ENCODE data around the gene VPS54. TPM values are rescaled to one million over a fixed set of nuclear protein-coding genes. Genes with fewer than 3 reads are reported as not detected.

Gene VPS54
- total RNA-seq, 2 donors from 2014 or later, result 17.8 to 22.8 TPM

DNA sequence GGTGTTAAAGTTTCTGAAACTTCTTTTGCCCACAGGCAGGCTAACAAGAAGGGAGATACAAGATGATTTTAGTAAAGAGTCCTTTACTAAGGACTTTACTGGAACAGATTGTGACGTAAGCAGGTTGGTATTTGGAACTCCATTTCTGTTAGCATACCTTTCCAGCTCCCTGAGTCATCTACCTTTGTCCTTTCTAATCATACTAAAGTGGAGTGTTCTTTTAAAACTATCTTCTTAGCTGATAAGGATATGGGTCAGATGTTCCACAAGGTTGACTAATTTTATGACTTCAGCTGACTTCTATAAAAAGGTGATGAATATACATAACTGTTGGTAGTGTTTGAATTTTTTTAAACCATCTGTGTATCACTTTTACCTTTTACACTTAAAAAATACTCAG, 156.4 kb downstream of the VPS54 start:
- ATAC-seq (peak; percentile 71), DNase-seq (no peak)
- no peaks in the 10 kb centered on the region for H3K27me3 ChIP-seq
- peaks cover 0 to 8% of the 10 kb centered on the region in 2 donors for H3K36me3 ChIP-seq (replicated peaks in 1 of 2; ENCODE audit: insufficient read depth in 1 of 2, low read depth in 2 of 2)
- no peaks in the 10 kb centered on the region for H3K9me3 ChIP-seq
- WGBS, 2 donors, result 65 to 93% methylated on average over 1 of the region's 1 CpG
- peak overlapping the region in 1 of 4 donors; percentile 11 for H3K27ac ChIP-seq
- no peak overlapping the region for H3K4me3 ChIP-seq
- peaks cover 22% of the 10 kb centered on the region for H3K4me1 ChIP-seq
- intact Hi-C loops (cut with DNase I), result loop anchor here (10.0 kb wide), 1 partner anchor 168 kb away; no protein-coding TSS in a partner anchor
- no peak for TF ChIP-seq POLR2A (IDR thresholded peaks at IDR 0.05)
- TF ChIP-seq, protein P1, sequence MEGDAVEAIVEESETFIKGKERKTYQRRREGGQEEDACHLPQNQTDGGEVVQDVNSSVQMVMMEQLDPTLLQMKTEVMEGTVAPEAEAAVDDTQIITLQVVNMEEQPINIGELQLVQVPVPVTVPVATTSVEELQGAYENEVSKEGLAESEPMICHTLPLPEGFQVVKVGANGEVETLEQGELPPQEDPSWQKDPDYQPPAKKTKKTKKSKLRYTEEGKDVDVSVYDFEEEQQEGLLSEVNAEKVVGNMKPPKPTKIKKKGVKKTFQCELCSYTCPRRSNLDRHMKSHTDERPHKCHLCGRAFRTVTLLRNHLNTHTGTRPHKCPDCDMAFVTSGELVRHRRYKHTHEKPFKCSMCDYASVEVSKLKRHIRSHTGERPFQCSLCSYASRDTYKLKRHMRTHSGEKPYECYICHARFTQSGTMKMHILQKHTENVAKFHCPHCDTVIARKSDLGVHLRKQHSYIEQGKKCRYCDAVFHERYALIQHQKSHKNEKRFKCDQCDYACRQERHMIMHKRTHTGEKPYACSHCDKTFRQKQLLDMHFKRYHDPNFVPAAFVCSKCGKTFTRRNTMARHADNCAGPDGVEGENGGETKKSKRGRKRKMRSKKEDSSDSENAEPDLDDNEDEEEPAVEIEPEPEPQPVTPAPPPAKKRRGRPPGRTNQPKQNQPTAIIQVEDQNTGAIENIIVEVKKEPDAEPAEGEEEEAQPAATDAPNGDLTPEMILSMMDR (IDR thresholded peaks at IDR 0.05), result no peak

DNA sequence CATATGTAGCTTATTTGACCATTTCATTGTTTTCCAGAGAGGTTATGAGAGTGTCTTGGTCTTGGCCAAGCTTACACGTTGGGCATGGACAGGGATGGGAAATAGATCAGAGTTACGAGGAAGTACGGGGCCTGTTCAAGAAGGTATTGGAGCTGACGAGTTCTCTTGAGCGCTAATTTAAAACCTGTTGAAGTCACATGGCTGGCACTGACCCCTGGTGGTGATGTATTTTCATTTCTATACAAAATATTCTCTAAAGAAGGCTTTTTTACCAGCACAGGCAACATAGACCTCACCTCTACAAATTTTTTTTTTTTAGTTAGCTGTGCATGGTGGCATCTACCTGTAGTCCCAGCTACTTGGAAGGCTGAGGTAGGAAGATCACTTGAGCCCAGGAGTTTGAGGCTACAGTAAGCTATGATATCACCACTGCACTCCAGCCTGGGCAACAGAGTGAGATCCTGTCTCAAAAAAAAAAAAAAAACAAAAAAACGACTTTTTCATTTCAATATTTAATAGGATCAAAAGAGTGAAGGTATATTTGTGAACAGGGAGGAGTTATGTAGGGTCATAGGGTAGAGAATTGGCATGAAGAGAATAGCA, 157.9 kb downstream of the VPS54 start:
- Histone ChIP-seq H3K27me3 (no peaks in the 10 kb centered on the region), H3K27ac (no peak overlapping the region)

DNA sequence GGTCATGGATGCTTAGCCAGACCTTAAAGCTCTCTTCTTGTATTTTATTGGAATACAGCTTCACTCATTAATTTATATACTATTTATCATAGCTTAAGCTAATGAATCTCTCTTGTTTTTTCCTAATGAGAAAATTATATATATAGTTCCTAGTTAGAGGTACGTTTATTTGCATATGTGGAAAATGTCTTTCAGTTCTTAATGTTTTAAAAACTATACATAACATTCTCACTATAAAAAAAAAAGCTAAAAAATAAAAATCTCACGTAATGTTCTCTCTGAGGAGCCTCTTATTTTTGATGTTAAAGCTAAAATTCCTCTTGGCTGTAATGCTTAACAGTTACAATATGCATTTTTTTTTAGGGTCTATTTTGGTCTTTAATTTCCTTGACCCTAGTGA, 160.9 kb downstream of the VPS54 start:
- H3K4me3 ChIP-seq, result no peak overlapping the region
- no peak overlapping the region for H3K27ac ChIP-seq
- 93 to 97% methylated on average over 2 of the region's 2 CpGs for WGBS, 2 donors
- TF ChIP-seq, protein P1 (IDR thresholded peaks at IDR 0.05), result no peak
- TF ChIP-seq POLR2A (IDR thresholded peaks at IDR 0.05), result no peak
- no peaks in the 10 kb centered on the region for H3K27me3 ChIP-seq
- intact Hi-C loops (cut with DNase I), result no loop called here
- H3K9me3 ChIP-seq, result no peaks in the 10 kb centered on the region
- DNase-seq (no peak), ATAC-seq (no peak)
- H3K36me3 ChIP-seq (replicated peaks in 1 of 2; ENCODE audit: insufficient read depth in 1 of 2, low read depth in 2 of 2), result peaks cover 0 to 13% of the 10 kb centered on the region in 2 donors
- peaks cover 20% of the 10 kb centered on the region for H3K4me1 ChIP-seq

More for the DNA sequence above, 157.9 kb downstream of the VPS54 start:
- no peak overlapping the region for H3K4me3 ChIP-seq
- H3K36me3 ChIP-seq (replicated peaks in 1 of 2; ENCODE audit: insufficient read depth in 1 of 2, low read depth in 2 of 2), result peaks cover 0 to 13% of the 10 kb centered on the region in 2 donors
- intact Hi-C loops (cut with DNase I), result loop anchor here (10.0 kb wide), 1 partner anchor 167 kb away; no protein-coding TSS in a partner anchor
- 16 to 26% methylated on average over 6 of the region's 6 CpGs for WGBS, 2 donors
- DNase-seq, result peak; percentile 58 to 72 (median 68)
- H3K9me3 ChIP-seq, result no peaks in the 10 kb centered on the region
- no peak for TF ChIP-seq POLR2A (IDR thresholded peaks at IDR 0.05)
- TF ChIP-seq, protein P1 (IDR thresholded peaks at IDR 0.05), result peak; percentile 8 to 75 (median 65)
- H3K4me1 ChIP-seq, result peaks cover 22% of the 10 kb centered on the region
- ATAC-seq, result peak; percentile 69

DNA sequence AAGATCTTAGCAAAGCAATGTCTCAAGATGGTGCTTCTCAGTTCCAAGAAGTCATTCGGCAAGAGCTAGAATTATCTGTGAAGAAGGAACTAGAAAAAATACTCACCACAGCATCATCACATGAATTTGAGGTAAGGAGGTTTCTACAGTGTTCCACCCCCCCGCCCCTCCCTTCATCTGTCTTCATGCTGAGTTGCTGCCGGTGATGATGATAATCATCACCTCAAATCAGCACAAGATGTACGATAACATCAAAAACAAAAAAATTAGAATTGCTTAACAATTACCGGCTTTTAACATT, 163.0 kb downstream of the VPS54 start:
- Histone ChIP-seq H3K4me1 (peaks cover 22% of the 10 kb centered on the region), H3K36me3 (replicated peaks in 1 of 2; ENCODE audit: insufficient read depth in 1 of 2, low read depth in 2 of 2) (peaks cover 0 to 13% of the 10 kb centered on the region in 2 donors), H3K4me3 (no peak overlapping the region), H3K27ac (no peak overlapping the region), H3K27me3 (no peaks in the 10 kb centered on the region), H3K9me3 (no peaks in the 10 kb centered on the region)
- no peak for DNase-seq
- 69 to 78% methylated on average over 5 of the region's 5 CpGs for WGBS, 2 donors
- ATAC-seq, result no peak
- TF ChIP-seq, protein P1 (IDR thresholded peaks at IDR 0.05), result no peak
- TF ChIP-seq POLR2A (IDR thresholded peaks at IDR 0.05), result no peak
- intact Hi-C loops (cut with DNase I), result no loop called here
